Smooth muscle cell (in vitro differentiated cells): ENCODE results near the gene ACOXL. TPM values are rescaled to one million over a fixed set of nuclear protein-coding genes. Genes with fewer than 3 reads are reported as not detected.
A peak's percentile ranks its signal among the peaks of the same experiment; 100 is the strongest.

Experiments
- DNase-seq: peaks from one replicate; lab custom pipeline; 2025; ENCODE audit not compliant: unreplicated experiment; lab: John Stamatoyannopoulos, UW
- H2AFZ ChIP-seq: fragments of 200-600 bp; sonication (generic); 2 replicates; pipeline ENCODE4 v1.6.0; 2016; ENCODE audit warnings: antibody characterized with exemption, low read depth, mild to moderate bottlenecking
- H3F3A ChIP-seq: fragments of 200-600 bp; sonication (generic); 2 replicates; pipeline ENCODE4 v1.6.0; 2017; ENCODE audit warnings: antibody characterized with exemption, low read depth
- H3K27ac ChIP-seq: fragments of 200-600 bp; sonication (generic); 2 replicates; pipeline ENCODE4 v1.5.1; 2016; ENCODE audit warnings: low read depth, mild to moderate bottlenecking
- H3K27me3 ChIP-seq: fragments of 200-600 bp; sonication (generic); 2 replicates; pipeline ENCODE4 v1.6.1; 2016; ENCODE audit warnings: low read depth, mild to moderate bottlenecking
- H3K36me3 ChIP-seq: fragments of 200-600 bp; sonication (generic); 2 replicates; pipeline ENCODE4 v1.5.1; 2016; ENCODE audit warnings: low read depth
- H3K4me1 ChIP-seq: fragments of 200-600 bp; sonication (generic); 2 replicates; pipeline ENCODE4 v1.5.1; 2016; ENCODE audit warnings: low read depth
- H3K4me2 ChIP-seq: fragments of 200-600 bp; sonication (generic); 2 replicates; pipeline ENCODE4 v1.6.0; 2016; ENCODE audit warnings: mild to moderate bottlenecking
- H3K4me3 ChIP-seq: fragments of 200-600 bp; sonication (generic); 2 replicates; pipeline ENCODE4 v1.5.1; 2016; ENCODE audit warnings: mild to moderate bottlenecking
- H3K79me2 ChIP-seq: fragments of 200-600 bp; sonication (generic); 2 replicates; pipeline ENCODE4 v1.6.0; 2016; ENCODE audit warnings: low read depth, mild to moderate bottlenecking
- H3K9ac ChIP-seq: fragments of 200-600 bp; sonication (generic); 2 replicates; pipeline ENCODE4 v1.6.0; 2016; ENCODE audit warnings: low read depth
- H3K9me3 ChIP-seq: fragments of 200-600 bp; sonication (generic); replicated peaks from 2 replicates; pipeline ENCODE4 v1.5.1; 2016; ENCODE audit warnings: low read depth
- H4K20me1 ChIP-seq: fragments of 200-600 bp; sonication (generic); 2 replicates; pipeline ENCODE4 v1.6.0; 2016; ENCODE audit warnings: low read depth
- WGBS: methylation state at CpG from one replicate; pipeline ENCODE4 v1.1.7; 2016; ENCODE audit warnings: low lambda C conversion rate; 5-methylcytosine and 5-hydroxymethylcytosine counted together
- polyA plus RNA-seq: library from polyadenylated mRNA; unstranded; fragments of >200 nt; fragmentation: Nextera tagmentation; extraction: Ambion mirVana; gene quantifications from 2 replicates; pipeline ENCODE4 v1.2.1, GENCODE V29; 2016
- total RNA-seq: library from RNA; depleted of rRNA; stranded (reverse); fragments of >200 nt; gene quantifications from 2 replicates; pipeline ENCODE4 v1.2.3, GENCODE V29; 2014
- TF ChIP-seq, protein P1 (sequence below): fragments of 200-600 bp; sonication (generic); IDR thresholded peaks from 2 replicates; pipeline ENCODE4 v1.5.1; 2017; ENCODE audit warnings: borderline replicate concordance, mild to moderate bottlenecking, antibody characterized with exemption; ENCODE audit not compliant: insufficient read depth, poor library complexity, severe bottlenecking

The ACOXL gene
- total and polyA plus RNA-seq, 2 experiments from 2014 or later, result not detected

- Histone ChIP-seq H3K27ac (no peak overlapping the region), H3K4me1 (peaks cover 5% of the 10 kb centered on the region), H3K36me3 (no peaks in the 10 kb centered on the region), H3K27me3 (no peaks in the 10 kb centered on the region), H4K20me1 (peaks cover 91% of the 10 kb centered on the region), H3K79me2 (peaks cover 77% of the 10 kb centered on the region), H3K9ac (no peak overlapping the region), H3F3A (no peaks in the 10 kb centered on the region), H3K4me3 (no peak overlapping the region), H2AFZ (no peak overlapping the region), H3K4me2 (no peak overlapping the region), H3K9me3 (no peaks in the 10 kb centered on the region)
- DNase-seq, result no peak
- 95% methylated on average over 2 of the region's 2 CpGs for WGBS
- TF ChIP-seq, protein P1, sequence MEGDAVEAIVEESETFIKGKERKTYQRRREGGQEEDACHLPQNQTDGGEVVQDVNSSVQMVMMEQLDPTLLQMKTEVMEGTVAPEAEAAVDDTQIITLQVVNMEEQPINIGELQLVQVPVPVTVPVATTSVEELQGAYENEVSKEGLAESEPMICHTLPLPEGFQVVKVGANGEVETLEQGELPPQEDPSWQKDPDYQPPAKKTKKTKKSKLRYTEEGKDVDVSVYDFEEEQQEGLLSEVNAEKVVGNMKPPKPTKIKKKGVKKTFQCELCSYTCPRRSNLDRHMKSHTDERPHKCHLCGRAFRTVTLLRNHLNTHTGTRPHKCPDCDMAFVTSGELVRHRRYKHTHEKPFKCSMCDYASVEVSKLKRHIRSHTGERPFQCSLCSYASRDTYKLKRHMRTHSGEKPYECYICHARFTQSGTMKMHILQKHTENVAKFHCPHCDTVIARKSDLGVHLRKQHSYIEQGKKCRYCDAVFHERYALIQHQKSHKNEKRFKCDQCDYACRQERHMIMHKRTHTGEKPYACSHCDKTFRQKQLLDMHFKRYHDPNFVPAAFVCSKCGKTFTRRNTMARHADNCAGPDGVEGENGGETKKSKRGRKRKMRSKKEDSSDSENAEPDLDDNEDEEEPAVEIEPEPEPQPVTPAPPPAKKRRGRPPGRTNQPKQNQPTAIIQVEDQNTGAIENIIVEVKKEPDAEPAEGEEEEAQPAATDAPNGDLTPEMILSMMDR, result peak; percentile 18
These were observed 401.7 kb downstream of the ACOXL start for GRCh38 chr2:111134055-111134454.

DNA sequence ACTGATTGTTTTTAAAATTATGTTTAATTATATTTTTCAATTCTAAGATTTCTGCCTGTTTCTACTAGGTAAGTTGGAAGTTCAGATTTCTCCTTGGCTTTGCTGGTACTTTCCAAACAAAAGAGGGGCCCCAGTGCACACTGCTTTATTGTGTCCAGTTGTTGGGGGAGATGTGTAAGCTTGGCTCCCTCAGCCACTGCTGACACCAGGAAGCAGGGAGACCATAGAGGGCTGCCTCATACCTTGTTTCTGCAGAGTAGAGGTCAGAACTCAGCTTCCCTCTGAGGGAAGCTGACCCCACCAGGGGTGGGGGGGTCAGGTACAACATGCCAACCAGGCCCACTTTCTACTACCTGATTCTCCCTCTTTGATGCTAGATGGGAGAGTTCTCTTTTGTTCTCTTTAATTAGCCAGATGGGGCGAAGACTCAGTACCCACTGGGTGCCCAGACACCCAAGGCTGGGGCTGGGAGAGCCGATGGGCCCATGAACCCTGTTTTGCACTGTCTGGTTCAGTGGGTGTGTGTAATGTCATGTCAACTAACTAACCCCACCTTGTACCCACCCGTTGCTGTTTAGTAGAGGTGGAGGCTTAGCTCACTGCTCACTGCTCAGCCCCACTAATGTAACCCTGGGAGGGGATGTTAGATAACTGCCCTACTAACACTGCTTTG is 403.0 kb downstream of the ACOXL start:
- TF ChIP-seq, protein P1, result no peak
- Histone ChIP-seq H3K27ac (no peak overlapping the region), H4K20me1 (peaks cover 93% of the 10 kb centered on the region), H3F3A (no peaks in the 10 kb centered on the region), H3K4me3 (no peak overlapping the region), H3K79me2 (peaks cover 67% of the 10 kb centered on the region), H2AFZ (no peak overlapping the region), H3K4me2 (no peak overlapping the region), H3K9me3 (no peaks in the 10 kb centered on the region), H3K36me3 (no peaks in the 10 kb centered on the region), H3K4me1 (peaks cover 5% of the 10 kb centered on the region), H3K9ac (no peak overlapping the region), H3K27me3 (no peaks in the 10 kb centered on the region)
- WGBS, result 97% methylated on average over 3 of the region's 3 CpGs
- DNase-seq, result no peak

GRCh38 chr2:111135910-111136297 is 403.5 kb downstream of the ACOXL start:
- H3K27me3 ChIP-seq, result no peaks in the 10 kb centered on the region
- H3F3A ChIP-seq, result no peaks in the 10 kb centered on the region

More at GRCh38 chr2:111135910-111136297, 403.5 kb downstream of the ACOXL start:
- H3K9ac ChIP-seq, result no peak overlapping the region
- peaks cover 92% of the 10 kb centered on the region for H4K20me1 ChIP-seq
- TF ChIP-seq, protein P1, result no peak
- H2AFZ ChIP-seq, result no peak overlapping the region
- H3K9me3 ChIP-seq, result no peaks in the 10 kb centered on the region
- no peaks in the 10 kb centered on the region for H3K36me3 ChIP-seq
- H3K4me3 ChIP-seq, result no peak overlapping the region
- peaks cover 5% of the 10 kb centered on the region for H3K4me1 ChIP-seq
- no peak overlapping the region for H3K4me2 ChIP-seq
- H3K27ac ChIP-seq, result no peak overlapping the region
- 83% methylated on average over 9 of the region's 9 CpGs for WGBS
- no peak for DNase-seq
- peaks cover 65% of the 10 kb centered on the region for H3K79me2 ChIP-seq
